ENCODE data around the gene OXSM. TPM values are rescaled to one million over a fixed set of nuclear protein-coding genes. Genes with fewer than 3 reads are reported as not detected.

Gene OXSM
- total and polyA plus RNA-seq, 10 of the 15 experiments (the other 5 are each of a cell fraction or from before 2014, with no cell fraction given) = 12.9 to 37.5 (median 22.1) TPM

DNA sequence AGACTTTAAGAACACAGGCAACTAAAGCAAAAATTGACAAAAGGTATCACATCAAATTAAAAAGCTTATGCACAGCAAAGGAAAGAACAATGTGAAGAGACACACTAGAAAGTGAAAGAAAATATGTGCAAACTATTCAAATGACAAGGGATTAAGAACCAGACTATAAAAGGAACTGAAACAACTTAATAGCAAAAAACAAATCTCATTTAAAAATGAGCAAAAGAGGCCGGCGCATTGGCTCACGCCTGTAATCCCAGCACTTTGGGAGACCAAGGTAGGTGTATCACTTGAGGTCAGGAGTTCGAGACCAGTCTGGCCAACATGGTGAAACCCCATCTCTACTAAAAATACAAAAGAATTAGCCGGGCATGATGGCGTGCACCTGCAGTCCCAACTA, 21.0 kb upstream of the OXSM start (continued):
- TF ChIP-seq, protein P1, sequence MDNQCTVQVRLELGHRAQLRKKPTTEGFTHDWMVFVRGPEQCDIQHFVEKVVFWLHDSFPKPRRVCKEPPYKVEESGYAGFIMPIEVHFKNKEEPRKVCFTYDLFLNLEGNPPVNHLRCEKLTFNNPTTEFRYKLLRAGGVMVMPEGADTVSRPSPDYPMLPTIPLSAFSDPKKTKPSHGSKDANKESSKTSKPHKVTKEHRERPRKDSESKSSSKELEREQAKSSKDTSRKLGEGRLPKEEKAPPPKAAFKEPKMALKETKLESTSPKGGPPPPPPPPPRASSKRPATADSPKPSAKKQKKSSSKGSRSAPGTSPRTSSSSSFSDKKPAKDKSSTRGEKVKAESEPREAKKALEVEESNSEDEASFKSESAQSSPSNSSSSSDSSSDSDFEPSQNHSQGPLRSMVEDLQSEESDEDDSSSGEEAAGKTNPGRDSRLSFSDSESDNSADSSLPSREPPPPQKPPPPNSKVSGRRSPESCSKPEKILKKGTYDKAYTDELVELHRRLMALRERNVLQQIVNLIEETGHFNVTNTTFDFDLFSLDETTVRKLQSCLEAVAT (IDR thresholded peaks at IDR 0.05) = peak; percentile 46; the same call in 1 of the 2 replicates
- TF ChIP-seq ATF7 (IDR thresholded peaks at IDR 0.05; ENCODE audit: low read depth) = peak; percentile 45
- no peak for TF ChIP-seq NR2C2 (IDR thresholded peaks at IDR 0.05; ENCODE audit: borderline replicate concordance, control insufficient read depth, insufficient read length, low read depth)
- no peak for TF ChIP-seq GABPA (IDR thresholded peaks at IDR 0.05; ENCODE audit: low read depth)
- TF ChIP-seq TCF7 (IDR thresholded peaks at IDR 0.05; ENCODE audit: borderline replicate concordance) = 0 out of 2 replicates have a peak, but pooled peaks have one; percentile 25
- TF ChIP-seq, protein P2, sequence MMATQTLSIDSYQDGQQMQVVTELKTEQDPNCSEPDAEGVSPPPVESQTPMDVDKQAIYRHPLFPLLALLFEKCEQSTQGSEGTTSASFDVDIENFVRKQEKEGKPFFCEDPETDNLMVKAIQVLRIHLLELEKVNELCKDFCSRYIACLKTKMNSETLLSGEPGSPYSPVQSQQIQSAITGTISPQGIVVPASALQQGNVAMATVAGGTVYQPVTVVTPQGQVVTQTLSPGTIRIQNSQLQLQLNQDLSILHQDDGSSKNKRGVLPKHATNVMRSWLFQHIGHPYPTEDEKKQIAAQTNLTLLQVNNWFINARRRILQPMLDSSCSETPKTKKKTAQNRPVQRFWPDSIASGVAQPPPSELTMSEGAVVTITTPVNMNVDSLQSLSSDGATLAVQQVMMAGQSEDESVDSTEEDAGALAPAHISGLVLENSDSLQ (IDR thresholded peaks at IDR 0.05) = peak; percentile 30; the same call in 1 of the 2 replicates
- no peak for TF ChIP-seq LARP7 (IDR thresholded peaks at IDR 0.05)
- no peak for TF ChIP-seq BACH1 (IDR thresholded peaks at IDR 0.05; ENCODE audit: borderline replicate concordance)
- TF ChIP-seq PAX5 (IDR thresholded peaks at IDR 0.05; ENCODE audit: borderline replicate concordance, low read depth, low read length) = no peak

DNA sequence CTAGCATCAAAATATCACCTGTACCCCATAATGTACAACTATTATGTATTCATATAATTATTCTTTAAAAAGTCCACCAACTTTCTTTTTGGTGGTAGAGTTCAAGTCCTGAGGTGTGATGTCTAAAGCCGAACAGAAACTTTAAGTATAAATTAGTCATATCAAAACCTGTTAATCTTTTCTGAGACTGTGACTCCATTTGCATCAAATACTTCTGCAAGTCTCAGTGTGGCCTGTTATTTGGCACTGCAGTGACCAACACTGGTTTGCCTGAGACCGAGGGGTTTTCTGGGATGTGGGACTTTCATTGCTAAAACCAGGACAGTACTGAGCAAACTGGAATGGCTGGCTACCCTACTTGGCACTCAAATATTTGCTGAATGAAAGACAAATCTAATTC, 14.0 kb upstream of the OXSM start:
- no TSS peak for BruUV-seq (replicated peaks)
- 33% methylated on average over 2 of the region's 2 CpGs for WGBS (ENCODE audit: insufficient coverage, insufficient replicate concordance, low lambda C conversion rate, missing lambda C conversion rate)
- DNase-seq (ENCODE audit: low read depth, low spot score) (no peak), ATAC-seq (peak; percentile 76), FAIRE-seq (no peak)
- POLR2A ChIA-PET = no interaction called here
- Histone ChIP-seq H3K27ac (ENCODE audit: control insufficient read depth, insufficient read depth) (no peak overlapping the region), H4K20me1 (ENCODE audit: control insufficient read depth, insufficient read depth) (no peaks in the 10 kb centered on the region), H3K4me2 (ENCODE audit: control insufficient read depth, insufficient read depth) (no peak overlapping the region), H3K36me3 (ENCODE audit: control insufficient read depth in 2 of 2, insufficient read depth in 2 of 2, low read length in 1 of 2) (peaks cover 3 to 29% of the 10 kb centered on the region in 2 experiments; a peak in 3 of 4 replicates), H3K4me1 (ENCODE audit: control insufficient read depth, insufficient read depth, low read length) (peaks cover 9% of the 10 kb centered on the region), H3K9ac (ENCODE audit: control insufficient read depth, insufficient read depth, low read length) (no peak overlapping the region), H3K79me2 (ENCODE audit: control insufficient read depth, insufficient read depth, low read length) (peaks cover 22% of the 10 kb centered on the region), H3K27me3 (replicated peaks in 1 of 2; ENCODE audit: control insufficient read depth in 2 of 2, insufficient read depth in 2 of 2, low read length in 1 of 2) (no peaks in the 10 kb centered on the region), H3K4me3 (no peak overlapping the region), H3K9me3 (replicated peaks; ENCODE audit: control insufficient read depth, insufficient read depth, low read length) (peaks cover 27% of the 10 kb centered on the region), H2AFZ (ENCODE audit: control insufficient read depth, low read depth, low read length) (no peak overlapping the region)
- CTCF ChIA-PET = no interaction called here
- RAD21 ChIA-PET (ENCODE audit: unreplicated experiment) = no interaction called here
- in situ Hi-C loops (cut with MboI) = loop anchor here (25.0 kb wide), 1 partner anchor 1839 kb away; the partner anchor contains the start of gene NR1D2
- intact Hi-C loops (cut with micrococcal nuclease; ENCODE audit: unreplicated experiment) = no loop called here
- SMC1A ChIA-PET (ENCODE audit: uncharacterized antibody, unreplicated experiment) = no interaction called here
- TF ChIP-seq, protein P3, sequence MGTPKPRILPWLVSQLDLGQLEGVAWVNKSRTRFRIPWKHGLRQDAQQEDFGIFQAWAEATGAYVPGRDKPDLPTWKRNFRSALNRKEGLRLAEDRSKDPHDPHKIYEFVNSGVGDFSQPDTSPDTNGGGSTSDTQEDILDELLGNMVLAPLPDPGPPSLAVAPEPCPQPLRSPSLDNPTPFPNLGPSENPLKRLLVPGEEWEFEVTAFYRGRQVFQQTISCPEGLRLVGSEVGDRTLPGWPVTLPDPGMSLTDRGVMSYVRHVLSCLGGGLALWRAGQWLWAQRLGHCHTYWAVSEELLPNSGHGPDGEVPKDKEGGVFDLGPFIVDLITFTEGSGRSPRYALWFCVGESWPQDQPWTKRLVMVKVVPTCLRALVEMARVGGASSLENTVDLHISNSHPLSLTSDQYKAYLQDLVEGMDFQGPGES (IDR thresholded peaks at IDR 0.05) = no peak
- TF ChIP-seq RBBP5 (conservative IDR thresholded peaks at IDR 0.05) (no peak), NBN (IDR thresholded peaks at IDR 0.05) (no peak), NFXL1 (IDR thresholded peaks at IDR 0.05; ENCODE audit: borderline replicate concordance) (no peak), ZNF622 (IDR thresholded peaks at IDR 0.05) (no peak), RELA (IDR thresholded peaks at IDR 0.05; ENCODE audit: borderline replicate concordance, partially characterized antibody) (no peak), EGR1 (IDR thresholded peaks at IDR 0.05; ENCODE audit: borderline replicate concordance in 1 of 2, low read depth in 2 of 2, low read length in 2 of 2) (no peak), CBX5 (IDR thresholded peaks at IDR 0.05; ENCODE audit: low read depth) (0 out of 2 replicates have a peak, but pooled peaks have one; percentile 20), IKZF2 (IDR thresholded peaks at IDR 0.05) (peak; percentile 30 to 36; a peak in 2 of 4 replicates), SREBF2 (IDR thresholded peaks at IDR 0.05; ENCODE audit: low read length) (no peak)
- TF ChIP-seq, protein P2 (IDR thresholded peaks at IDR 0.05) = no peak
